Body of pancreas (tissue), 4 donors: ENCODE data around the gene GAST. TPM values are rescaled to one million over a fixed set of nuclear protein-coding genes. Genes with fewer than 3 reads are reported as not detected.
A peak's percentile ranks its signal among the peaks of the same experiment; 100 is the strongest.

Experiments
- ATAC-seq: fragments of 150-250 bp; one replicate; pipeline ENCODE4 v1.9.1; 2016
- DNase-seq, 4 donors: peaks; one replicate each; pipeline ENCODE4 v3.0.0-alpha.2; 2019
- H3K27ac ChIP-seq, 4 donors: fragments of 200-600 bp; sonication (generic); 1 replicate in 3 of 4; 2 replicates in 1 of 4; pipeline versions ENCODE4 v1.5.1 to v1.6.1; 2016 to 2019; ENCODE audit warnings: mild to moderate bottlenecking in 1 of 4, mixed read lengths in 1 of 4, moderate library complexity in 1 of 4
- H3K27me3 ChIP-seq, 2 donors: fragments of 200-600 bp; sonication (generic); one replicate each; pipeline ENCODE4 v1.6.0; 2016; ENCODE audit warnings: mild to moderate bottlenecking in 1 of 2
- H3K36me3 ChIP-seq, 2 donors: fragments of 200-600 bp; sonication (generic); replicated peaks in 1 of 2; 2 replicates each; pipeline ENCODE4 v1.5.1; 2016; ENCODE audit warnings: low read depth in 2 of 2; ENCODE audit not compliant: insufficient read depth in 1 of 2
- H3K4me1 ChIP-seq: fragments of 200-600 bp; sonication (generic); one replicate; pipeline ENCODE4 v1.6.0; 2016
- H3K4me3 ChIP-seq, 2 donors: fragments of 200-600 bp; sonication (generic); 1 replicate in 1 of 2; 2 replicates in 1 of 2; pipeline ENCODE4 v1.5.1; 2016 to 2019
- H3K9me3 ChIP-seq, 3 donors: fragments of 200-600 bp; sonication (generic); 1 replicate in 2 of 3; 2 replicates in 1 of 3; pipeline ENCODE4 v1.5.1; 2016
- CTCF ChIP-seq, 7 experiments: fragments of 450-650 bp in 4 of 7; fragments of 200-600 bp in 3 of 7; sonication (generic) in 3 of 7; IDR thresholded peaks; one replicate each; pipeline ENCODE4 v1.5.1; 2016 to 2019; ENCODE audit warnings: antibody characterized with exemption in 7 of 7
- POLR2A ChIP-seq, 3 donors: fragments of 450-650 bp; IDR thresholded peaks; one replicate each; pipeline ENCODE4 v1.6.1; 2016; ENCODE audit warnings: antibody characterized with exemption in 3 of 3, mild to moderate bottlenecking in 2 of 3
- whole genome bisulfite sequencing, 2 donors: methylation state at CpG; one replicate each; pipeline ENCODE4 v1.1.5; 2017; 5-methylcytosine and 5-hydroxymethylcytosine counted together
- intact Hi-C: fragments of 100-400 bp; cut with DNase I; formaldehyde crosslinking; loops from one replicate; pipeline ENCODE4 v1.15.1; 2023
- total RNA-seq, 2 donors: library from RNA; depleted of rRNA; stranded (reverse); fragments of >200 nt; gene quantifications; one replicate each; pipeline ENCODE4 v1.1.0, GENCODE V29; 2016

The GAST gene
- total RNA-seq, 2 donors from 2014 or later = not detected

GRCh38 chr17:41665566-41666236 is 46.4 kb upstream of the GAST start:
- Histone ChIP-seq H3K9me3 (no peaks in the 10 kb centered on the region), H3K4me1 (peaks cover 21% of the 10 kb centered on the region), H3K4me3 (peak overlapping the region in 1 of 2 donors; percentile 5), H3K27me3 (no peaks in the 10 kb centered on the region), H3K36me3 (no peaks in the 10 kb centered on the region), H3K27ac (peak overlapping the region; percentile 78 to 90 (median 82))
- TF ChIP-seq CTCF (IDR thresholded peaks at IDR 0.05) (peak; percentile 91 to 99 (median 97)), POLR2A (IDR thresholded peaks at IDR 0.05) (peak; percentile 73 to 87 (median 86))
- 0 to 2% methylated on average over 4 to 39 of the region's 39 CpGs for WGBS, 2 donors
- peak; percentile 87 for ATAC-seq
- peak; percentile 91 to 94 (median 93) for DNase-seq
- intact Hi-C loops = no loop called here

- WGBS, 2 donors = 0 to 1% methylated on average over 9 to 11 of the region's 11 CpGs
Measured at GRCh38 chr17:41666237-41666641, 45.9 kb upstream of the GAST start.

GRCh38 chr17:41666708-41667279 is 45.3 kb upstream of the GAST start:
- Histone ChIP-seq H3K9me3 (no peaks in the 10 kb centered on the region), H3K4me3 (no peak overlapping the region), H3K27ac (peak overlapping the region; percentile 78 to 90 (median 82)), H3K4me1 (peaks cover 21% of the 10 kb centered on the region), H3K36me3 (no peaks in the 10 kb centered on the region), H3K27me3 (no peaks in the 10 kb centered on the region)
- intact Hi-C loops = no loop called here
- DNase-seq (peak; percentile 88 to 91 (median 89)), ATAC-seq (peak; percentile 79)
- TF ChIP-seq POLR2A (IDR thresholded peaks at IDR 0.05) (peak in 2 of 3 donors; percentile 20 to 30), CTCF (IDR thresholded peaks at IDR 0.05) (peak; percentile 90 to 97 (median 96))
- WGBS, 2 donors = 1 to 3% methylated on average over 7 to 23 of the region's 23 CpGs

More at GRCh38 chr17:41666237-41666641, 45.9 kb upstream of the GAST start:
- Histone ChIP-seq H3K4me3 (no peak overlapping the region), H3K9me3 (no peaks in the 10 kb centered on the region), H3K27me3 (no peaks in the 10 kb centered on the region), H3K4me1 (peaks cover 21% of the 10 kb centered on the region), H3K36me3 (no peaks in the 10 kb centered on the region), H3K27ac (peak overlapping the region; percentile 78 to 90 (median 82))
- no peak for TF ChIP-seq POLR2A (IDR thresholded peaks at IDR 0.05)
- no peak for TF ChIP-seq CTCF (IDR thresholded peaks at IDR 0.05)
- DNase-seq (peak; percentile 44 to 73 (median 61)), ATAC-seq (peak; percentile 34)
- intact Hi-C loops = no loop called here

GRCh38 chr17:41667280-41668041 is 44.7 kb upstream of the GAST start:
- DNase-seq = no peak
- ATAC-seq = no peak
- no peak for TF ChIP-seq POLR2A (IDR thresholded peaks at IDR 0.05)
- TF ChIP-seq CTCF (IDR thresholded peaks at IDR 0.05) = no peak
- Histone ChIP-seq H3K36me3 (no peaks in the 10 kb centered on the region), H3K9me3 (no peaks in the 10 kb centered on the region), H3K4me3 (no peak overlapping the region), H3K27ac (peak overlapping the region; percentile 78 to 90 (median 82)), H3K27me3 (no peaks in the 10 kb centered on the region), H3K4me1 (peaks cover 21% of the 10 kb centered on the region)
- 39 to 67% methylated on average over 15 to 23 of the region's 23 CpGs for WGBS, 2 donors
- intact Hi-C loops = no loop called here
